ENCODE measurements around the gene COL16A1. TPM values are rescaled to one million over a fixed set of nuclear protein-coding genes. Genes with fewer than 3 reads are reported as not detected.

COL16A1 gene
- total RNA-seq, 2 donors from 2014 or later = 7.4 to 9.9 TPM

- H3K9me3 Mint-ChIP-seq = no peaks in the 10 kb centered on the region
- peak; percentile 71 for DNase-seq
- no peak overlapping the region for H3K9ac ChIP-seq (ENCODE audit: extremely low read depth, low read length, poor library complexity, severe bottlenecking)
- H3K27ac Mint-ChIP-seq = no peak overlapping the region
- H3K4me3 ChIP-seq (ENCODE audit: low read length) = no peak overlapping the region
- H3K27me3 ChIP-seq (ENCODE audit: control insufficient read depth, insufficient read depth, low read length, poor library complexity, severe bottlenecking) = no peaks in the 10 kb centered on the region
- H3K4me1 ChIP-seq (ENCODE audit: control insufficient read depth, insufficient read depth, low read length) = peaks cover 6% of the 10 kb centered on the region
- H3K4me3 Mint-ChIP-seq = no peak overlapping the region
- H3K36me3 ChIP-seq (ENCODE audit: control insufficient read depth, insufficient read depth, low read length) = no peaks in the 10 kb centered on the region
- no peaks in the 10 kb centered on the region for H3K27me3 Mint-ChIP-seq (ENCODE audit: insufficient read depth)
- H3K4me1 Mint-ChIP-seq = peaks cover 1% of the 10 kb centered on the region
- WGBS, 2 experiments (ENCODE audit: insufficient coverage in 1 of 2, insufficient read length in 1 of 2) = 83 to 86% methylated on average over 5 to 9 of the region's 9 CpGs
- TF ChIP-seq, protein P1, sequence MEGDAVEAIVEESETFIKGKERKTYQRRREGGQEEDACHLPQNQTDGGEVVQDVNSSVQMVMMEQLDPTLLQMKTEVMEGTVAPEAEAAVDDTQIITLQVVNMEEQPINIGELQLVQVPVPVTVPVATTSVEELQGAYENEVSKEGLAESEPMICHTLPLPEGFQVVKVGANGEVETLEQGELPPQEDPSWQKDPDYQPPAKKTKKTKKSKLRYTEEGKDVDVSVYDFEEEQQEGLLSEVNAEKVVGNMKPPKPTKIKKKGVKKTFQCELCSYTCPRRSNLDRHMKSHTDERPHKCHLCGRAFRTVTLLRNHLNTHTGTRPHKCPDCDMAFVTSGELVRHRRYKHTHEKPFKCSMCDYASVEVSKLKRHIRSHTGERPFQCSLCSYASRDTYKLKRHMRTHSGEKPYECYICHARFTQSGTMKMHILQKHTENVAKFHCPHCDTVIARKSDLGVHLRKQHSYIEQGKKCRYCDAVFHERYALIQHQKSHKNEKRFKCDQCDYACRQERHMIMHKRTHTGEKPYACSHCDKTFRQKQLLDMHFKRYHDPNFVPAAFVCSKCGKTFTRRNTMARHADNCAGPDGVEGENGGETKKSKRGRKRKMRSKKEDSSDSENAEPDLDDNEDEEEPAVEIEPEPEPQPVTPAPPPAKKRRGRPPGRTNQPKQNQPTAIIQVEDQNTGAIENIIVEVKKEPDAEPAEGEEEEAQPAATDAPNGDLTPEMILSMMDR (conservative IDR thresholded peaks at IDR 0.05) = peak; percentile 60
- H3K36me3 Mint-ChIP-seq (ENCODE audit: low read depth) = no peaks in the 10 kb centered on the region
- H3K27ac ChIP-seq (ENCODE audit: low read depth, low read length) = no peak overlapping the region
- no peaks in the 10 kb centered on the region for H3K9me3 ChIP-seq (ENCODE audit: control insufficient read depth, low read length)
Measured at GRCh38 chr1:31681415-31681814, 22.4 kb downstream of the COL16A1 start.

GRCh38 chr1:31679676-31680230 is 24.1 kb downstream of the COL16A1 start:
- TF ChIP-seq, protein P1 (conservative IDR thresholded peaks at IDR 0.05) = peak; percentile 20
- WGBS, 2 experiments (ENCODE audit: insufficient coverage in 1 of 2, insufficient read length in 1 of 2) = 90 to 96% methylated on average over 14 to 23 of the region's 23 CpGs
- H3K4me1 ChIP-seq (ENCODE audit: control insufficient read depth, insufficient read depth, low read length) = peaks cover 6% of the 10 kb centered on the region
- H3K4me1 Mint-ChIP-seq = peaks cover 1% of the 10 kb centered on the region
- no peaks in the 10 kb centered on the region for H3K9me3 ChIP-seq (ENCODE audit: control insufficient read depth, low read length)
- H3K36me3 ChIP-seq (ENCODE audit: control insufficient read depth, insufficient read depth, low read length) = no peaks in the 10 kb centered on the region
- H3K4me3 ChIP-seq (ENCODE audit: low read length) = no peak overlapping the region
- no peak overlapping the region for H3K4me3 Mint-ChIP-seq
- no peaks in the 10 kb centered on the region for H3K27me3 ChIP-seq (ENCODE audit: control insufficient read depth, insufficient read depth, low read length, poor library complexity, severe bottlenecking)
- H3K9me3 Mint-ChIP-seq = no peaks in the 10 kb centered on the region
- H3K36me3 Mint-ChIP-seq (ENCODE audit: low read depth) = no peaks in the 10 kb centered on the region
- H3K27ac Mint-ChIP-seq = no peak overlapping the region
- no peak overlapping the region for H3K9ac ChIP-seq (ENCODE audit: extremely low read depth, low read length, poor library complexity, severe bottlenecking)
- DNase-seq = no peak
- no peak overlapping the region for H3K27ac ChIP-seq (ENCODE audit: low read depth, low read length)
- H3K27me3 Mint-ChIP-seq (ENCODE audit: insufficient read depth) = no peaks in the 10 kb centered on the region

DNA sequence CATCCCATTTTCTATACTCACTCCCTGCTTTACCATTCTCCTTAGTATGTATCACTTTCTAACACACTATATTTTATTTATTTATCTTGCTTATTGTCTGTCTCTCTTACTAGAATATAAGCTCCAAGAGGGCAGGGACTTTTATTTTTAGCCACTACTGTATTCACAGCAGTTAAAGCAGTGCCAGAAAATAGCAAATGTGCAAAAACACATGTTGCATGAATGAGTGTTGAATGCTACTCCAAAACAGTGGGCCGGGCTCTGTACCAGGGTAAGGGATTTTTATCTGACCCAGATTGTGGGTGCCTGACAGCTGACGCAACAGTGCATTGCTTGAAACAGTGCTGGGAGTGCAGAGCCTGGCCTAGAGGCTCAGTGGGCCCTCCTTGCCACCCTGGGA is 24.7 kb downstream of the COL16A1 start:
- WGBS, 2 experiments (ENCODE audit: insufficient coverage in 1 of 2, insufficient read length in 1 of 2) = 35 to 45% methylated on average over 2 of the region's 2 CpGs
- TF ChIP-seq, protein P1 (conservative IDR thresholded peaks at IDR 0.05) = no peak
- H3K4me3 Mint-ChIP-seq = no peak overlapping the region
- Histone ChIP-seq H3K27ac (ENCODE audit: low read depth, low read length) (no peak overlapping the region), H3K9me3 (ENCODE audit: control insufficient read depth, low read length) (no peaks in the 10 kb centered on the region), H3K9ac (ENCODE audit: extremely low read depth, low read length, poor library complexity, severe bottlenecking) (no peak overlapping the region), H3K27me3 (ENCODE audit: control insufficient read depth, insufficient read depth, low read length, poor library complexity, severe bottlenecking) (no peaks in the 10 kb centered on the region), H3K36me3 (ENCODE audit: control insufficient read depth, insufficient read depth, low read length) (no peaks in the 10 kb centered on the region), H3K4me3 (ENCODE audit: low read length) (no peak overlapping the region), H3K4me1 (ENCODE audit: control insufficient read depth, insufficient read depth, low read length) (peaks cover 6% of the 10 kb centered on the region)
- DNase-seq = no peak
- H3K36me3 Mint-ChIP-seq (ENCODE audit: low read depth) = no peaks in the 10 kb centered on the region
- peaks cover 1% of the 10 kb centered on the region for H3K4me1 Mint-ChIP-seq
- H3K9me3 Mint-ChIP-seq = no peaks in the 10 kb centered on the region
- no peaks in the 10 kb centered on the region for H3K27me3 Mint-ChIP-seq (ENCODE audit: insufficient read depth)
- no peak overlapping the region for H3K27ac Mint-ChIP-seq

Measured in endodermal cell (in vitro differentiated cells).